WI38 (cell line): ENCODE data around the gene SGF29.
"Not testable (repeated sequence)": the region's sequence is repeated elsewhere in the genome, so short reads cannot be mapped to it uniquely, and the experiment has no call there.

Source experiments
- H3K4me3 ChIP-seq: 2 replicates; pipeline ENCODE4 v1.5.1; 2011; ENCODE audit warnings: low read depth, mild to moderate bottlenecking, control low read depth, low read length
- TF ChIP-seq, protein P1 (sequence below): IDR thresholded peaks from 2 replicates; pipeline ENCODE4 v1.5.1; 2012; ENCODE audit warnings: low read depth, mild to moderate bottlenecking, control low read depth, low read length

Gene SGF29

DNA sequence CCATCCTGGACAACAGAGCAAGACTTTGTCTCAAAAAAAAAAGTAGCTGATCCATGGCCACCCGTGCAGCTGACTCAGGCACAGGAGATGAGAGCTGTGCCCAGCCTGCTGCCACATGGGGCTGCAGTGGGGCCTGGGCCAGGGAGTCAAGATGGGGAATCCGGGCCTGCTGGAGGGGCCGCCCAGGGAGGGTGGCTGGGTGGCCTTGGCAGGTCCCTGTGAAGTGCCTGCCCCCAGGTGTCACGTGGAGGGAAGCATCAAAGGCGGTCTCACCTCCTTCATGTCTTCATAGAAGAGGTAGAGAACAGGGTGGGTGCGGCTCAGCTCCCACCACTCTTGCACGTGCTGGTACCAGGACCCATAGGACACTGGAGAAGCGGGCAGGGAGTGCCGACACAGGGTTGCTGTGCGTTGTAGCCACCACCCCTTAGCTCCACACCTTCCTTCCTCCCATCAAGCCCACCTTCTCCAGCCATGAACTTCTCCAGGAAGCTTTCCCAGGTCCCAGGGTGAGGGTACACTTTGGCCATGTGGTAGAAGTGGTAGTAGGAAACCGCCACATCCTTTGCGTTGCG lies 39.3 kb downstream of the SGF29 start:
- H3K4me3 ChIP-seq = no peak overlapping the region
- TF ChIP-seq, protein P1, sequence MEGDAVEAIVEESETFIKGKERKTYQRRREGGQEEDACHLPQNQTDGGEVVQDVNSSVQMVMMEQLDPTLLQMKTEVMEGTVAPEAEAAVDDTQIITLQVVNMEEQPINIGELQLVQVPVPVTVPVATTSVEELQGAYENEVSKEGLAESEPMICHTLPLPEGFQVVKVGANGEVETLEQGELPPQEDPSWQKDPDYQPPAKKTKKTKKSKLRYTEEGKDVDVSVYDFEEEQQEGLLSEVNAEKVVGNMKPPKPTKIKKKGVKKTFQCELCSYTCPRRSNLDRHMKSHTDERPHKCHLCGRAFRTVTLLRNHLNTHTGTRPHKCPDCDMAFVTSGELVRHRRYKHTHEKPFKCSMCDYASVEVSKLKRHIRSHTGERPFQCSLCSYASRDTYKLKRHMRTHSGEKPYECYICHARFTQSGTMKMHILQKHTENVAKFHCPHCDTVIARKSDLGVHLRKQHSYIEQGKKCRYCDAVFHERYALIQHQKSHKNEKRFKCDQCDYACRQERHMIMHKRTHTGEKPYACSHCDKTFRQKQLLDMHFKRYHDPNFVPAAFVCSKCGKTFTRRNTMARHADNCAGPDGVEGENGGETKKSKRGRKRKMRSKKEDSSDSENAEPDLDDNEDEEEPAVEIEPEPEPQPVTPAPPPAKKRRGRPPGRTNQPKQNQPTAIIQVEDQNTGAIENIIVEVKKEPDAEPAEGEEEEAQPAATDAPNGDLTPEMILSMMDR = no peak

DNA sequence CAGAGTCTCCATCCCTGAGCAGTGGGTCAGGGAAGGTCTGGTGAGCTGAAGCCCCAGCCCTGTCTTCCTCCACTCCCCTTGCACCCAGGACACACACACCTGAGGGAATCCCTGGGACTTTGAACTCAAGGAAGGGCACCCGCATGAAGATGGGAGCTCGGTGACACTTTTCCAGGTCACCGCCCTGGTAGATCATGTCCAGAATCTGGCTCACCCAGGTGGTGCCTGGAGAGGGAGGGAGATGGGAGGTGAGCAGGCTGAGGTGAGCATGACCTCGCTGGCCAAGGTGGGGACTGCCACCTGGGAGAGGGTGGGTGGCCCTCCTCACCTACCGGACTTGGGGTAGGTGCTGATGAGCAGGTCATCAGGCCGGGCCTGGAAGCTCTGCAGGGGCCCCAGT lies 41.7 kb downstream of the SGF29 start:
- not testable (repeated sequence) for H3K4me3 ChIP-seq

DNA sequence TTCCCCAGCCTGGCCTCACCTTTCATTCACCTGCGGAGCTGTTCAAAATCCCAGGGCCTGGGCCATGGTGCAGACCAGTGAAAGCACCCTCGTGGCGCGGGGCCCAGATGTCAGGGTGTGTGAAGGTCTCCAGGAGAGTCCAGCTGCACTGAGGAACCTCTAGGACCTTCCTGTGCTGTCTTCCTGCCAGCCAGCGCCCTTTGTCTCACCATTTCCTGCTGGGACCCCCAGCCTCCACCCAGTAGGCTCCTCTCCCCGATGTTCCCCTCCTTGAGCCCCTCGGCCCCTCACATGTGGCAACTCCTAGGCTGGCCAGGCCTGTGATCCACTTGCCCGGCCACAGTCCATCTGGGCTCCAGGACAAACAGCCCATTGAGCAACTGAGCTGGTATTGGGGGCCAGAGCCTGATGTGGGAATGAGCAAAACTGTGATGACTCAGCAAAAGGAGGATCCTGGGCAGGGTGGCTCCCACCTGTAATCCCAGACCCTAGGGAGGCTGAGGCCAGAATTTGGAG lies 42.5 kb downstream of the SGF29 start:
- no peak overlapping the region for H3K4me3 ChIP-seq
- TF ChIP-seq, protein P1 = no peak

DNA sequence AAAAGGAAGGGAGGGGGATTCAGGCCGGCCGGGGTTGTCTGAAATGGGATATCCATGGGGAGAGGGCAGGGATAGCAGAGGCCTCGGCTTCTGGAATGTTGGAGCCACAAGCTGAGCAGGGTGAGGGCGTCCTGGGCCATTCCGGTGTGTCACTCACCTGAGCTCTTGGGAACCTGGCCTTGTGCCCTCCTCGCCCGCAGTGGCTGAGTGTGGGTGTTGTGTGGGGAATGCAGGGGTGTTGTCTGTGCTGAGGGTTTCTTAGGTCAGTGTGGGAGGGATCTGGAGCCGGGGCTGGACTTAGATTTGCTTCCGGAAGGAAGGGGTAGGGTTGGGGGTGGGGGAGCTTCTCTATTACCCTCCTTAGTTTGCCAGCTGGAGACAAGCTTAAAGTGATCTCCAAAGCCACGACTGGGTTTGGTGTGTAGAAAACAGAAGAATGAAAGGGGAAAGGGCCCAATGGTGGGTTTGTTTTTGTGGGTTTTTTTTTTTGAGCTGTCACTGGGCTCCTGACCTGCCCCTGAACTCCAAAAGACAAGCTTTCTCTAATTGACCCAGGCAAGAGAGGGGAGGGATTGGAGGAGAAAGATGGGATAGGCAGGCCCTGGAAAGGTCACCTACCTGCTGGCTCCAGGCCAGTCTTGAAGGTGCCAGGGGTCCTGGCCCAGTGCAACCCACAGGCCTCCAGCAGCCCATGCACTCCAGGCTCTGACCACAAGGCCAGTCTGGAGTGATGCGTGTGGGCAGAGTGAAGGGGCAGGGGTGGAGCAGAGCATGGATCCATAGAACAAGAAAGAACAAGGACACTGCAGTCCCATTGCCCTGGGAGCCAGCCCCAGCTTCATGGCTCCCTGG lies 43.3 kb downstream of the SGF29 start, which contains the start of gene SULT1A2:
SULT1A2 (minus strand) TSS at position 211 of the 852 bp plus-strand sequence. CDS start 1,120 bp downstream, outside the sequence.
- TF ChIP-seq, protein P1 = no peak
- H3K4me3 ChIP-seq = no peak within 1 kb of the TSS

DNA sequence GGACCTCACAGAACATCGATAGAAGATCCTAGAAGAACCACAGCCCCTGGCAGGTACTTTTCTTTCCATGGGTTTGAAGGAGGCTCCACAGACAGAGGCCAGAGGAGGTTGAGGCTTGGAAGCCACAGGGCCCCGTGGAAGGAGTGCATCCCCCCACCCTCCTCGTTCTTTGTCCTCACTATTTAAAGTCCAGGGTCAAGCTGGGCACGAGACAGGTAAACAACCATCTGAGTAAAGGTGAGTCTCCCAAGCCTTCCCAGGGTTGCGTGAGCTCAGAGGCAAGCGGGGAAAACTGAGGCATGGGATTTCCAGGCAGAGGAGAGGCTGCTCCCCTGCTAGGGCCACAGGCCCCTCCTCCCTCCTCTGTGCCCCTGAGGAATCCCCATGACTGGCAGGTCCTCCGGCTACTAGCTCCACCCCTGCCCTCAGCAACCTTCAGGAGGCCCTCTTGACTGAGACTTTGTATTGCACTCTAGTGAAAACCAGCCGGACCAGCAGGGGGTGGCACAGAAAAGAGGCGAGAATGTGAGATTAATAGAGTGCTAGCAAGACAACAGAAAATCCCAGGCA lies 44.1 kb downstream of the SGF29 start:
- TF ChIP-seq, protein P1 = peak; percentile 7; the same call in 1 of the 2 replicates
- H3K4me3 ChIP-seq = no peak overlapping the region

DNA sequence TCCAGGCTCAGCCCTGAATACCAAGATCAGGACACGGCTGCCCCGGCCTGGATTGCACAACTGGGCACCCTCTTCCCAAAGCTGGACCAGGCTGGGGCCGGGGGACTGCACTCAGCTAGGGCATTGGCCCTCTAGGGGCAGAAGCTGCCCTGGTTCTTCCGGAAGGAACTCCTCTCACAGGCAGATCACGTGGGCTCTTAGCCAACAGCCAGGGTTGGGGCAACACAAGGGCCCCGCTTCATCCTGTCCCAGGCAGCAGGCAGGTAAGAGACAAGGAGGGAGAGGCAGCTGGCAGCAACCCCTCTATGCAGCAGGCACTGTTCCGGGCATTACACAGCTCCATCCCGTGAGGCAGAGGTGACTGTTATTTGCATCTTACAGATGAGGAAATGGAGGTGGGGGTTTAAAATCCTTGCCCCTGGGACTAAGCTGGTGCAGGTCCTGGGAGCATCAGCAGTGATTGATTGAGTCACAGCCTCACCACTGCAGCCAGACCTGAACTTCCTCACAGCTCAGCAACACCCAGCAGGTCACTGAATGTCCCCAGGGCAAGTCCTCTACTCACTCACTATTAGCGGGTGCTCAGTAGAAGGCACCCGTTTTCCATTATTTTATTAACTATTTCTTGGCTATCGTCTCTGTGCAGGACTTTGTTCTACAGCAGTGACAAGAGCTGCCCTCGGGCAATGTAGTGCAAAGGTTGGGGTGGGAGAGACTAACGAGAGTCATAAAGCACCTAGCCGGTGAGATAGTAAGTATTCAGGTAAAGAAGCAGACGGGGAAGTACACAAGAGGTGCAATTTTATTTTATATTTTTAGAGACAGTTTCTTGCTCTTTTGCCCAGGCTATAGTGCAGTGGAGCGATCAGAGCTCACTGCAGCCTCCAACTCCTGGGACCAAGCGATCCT lies 45.9 kb downstream of the SGF29 start:
- H3K4me3 ChIP-seq = not testable (repeated sequence)

DNA sequence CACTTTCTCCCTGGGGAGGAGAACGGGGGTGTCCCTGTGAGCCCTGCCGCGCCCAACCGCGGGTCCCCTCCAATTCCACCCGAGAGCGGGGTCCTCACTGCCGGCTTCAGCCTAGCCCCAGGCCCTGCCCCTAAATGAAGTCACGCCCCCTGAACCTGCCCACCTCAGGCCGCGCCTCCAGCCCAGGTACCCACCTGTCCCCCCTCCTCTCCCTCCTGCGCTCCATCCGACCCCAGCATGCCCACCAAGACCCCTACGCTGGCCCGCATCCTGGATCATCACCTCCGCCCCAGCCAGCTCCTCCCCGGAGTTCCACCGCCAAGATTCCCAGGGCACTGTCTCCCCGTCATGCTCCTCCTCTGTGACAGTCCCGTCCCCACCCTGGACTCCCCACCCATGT lies 47.2 kb downstream of the SGF29 start:
- not testable (repeated sequence) for H3K4me3 ChIP-seq

DNA sequence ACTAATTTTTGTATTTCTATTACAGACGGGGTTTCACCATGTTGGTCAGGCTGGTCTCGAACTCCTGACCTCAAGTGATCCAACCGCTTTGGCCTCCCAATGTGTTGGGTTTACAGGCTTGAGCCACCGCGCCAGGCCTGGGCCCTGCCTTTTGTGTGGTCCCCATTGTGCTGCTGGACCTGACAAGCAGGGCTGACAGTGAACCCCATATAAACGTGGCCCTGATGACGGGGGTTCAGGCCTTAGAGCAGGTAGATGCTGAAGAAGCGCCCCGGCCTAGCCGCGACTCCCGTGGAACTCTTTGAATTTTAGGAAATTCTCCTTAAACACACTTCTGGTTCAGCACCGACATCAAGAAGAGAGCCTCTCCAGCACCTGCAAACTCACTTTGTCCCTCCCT lies 47.9 kb downstream of the SGF29 start:
- not testable (repeated sequence) for H3K4me3 ChIP-seq

DNA sequence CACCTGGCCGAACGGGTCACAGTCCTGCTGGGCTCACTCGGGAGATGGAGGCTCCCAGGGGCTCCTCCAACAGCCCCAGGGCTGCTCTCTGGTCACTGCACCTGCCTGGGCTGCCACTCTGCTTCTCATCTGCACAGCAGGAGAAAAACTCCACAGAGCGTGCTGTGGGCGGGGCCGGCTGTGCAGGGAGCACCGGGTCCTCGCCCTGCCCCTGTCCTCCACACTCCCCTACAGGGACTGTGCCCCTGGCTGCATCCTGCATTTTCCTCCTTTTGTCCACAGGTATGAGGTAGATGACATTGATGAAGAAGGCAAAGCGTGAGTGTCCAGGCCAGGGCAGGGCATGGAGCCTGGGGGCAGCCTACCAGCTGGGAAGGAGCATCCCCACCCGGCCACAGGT lies 48.3 kb downstream of the SGF29 start:
- not testable (repeated sequence) for H3K4me3 ChIP-seq
